Measurements from ENCODE around the gene GABARAPL1.

The GABARAPL1 gene

GRCh38 chr12:10238526-10238925 is 25.8 kb downstream of the GABARAPL1 start:
- Histone ChIP-seq H2BK120ac (ENCODE audit: low read depth, low read length) (no peak overlapping the region), H3K4me2 (ENCODE audit: insufficient read depth, low read length, poor library complexity, severe bottlenecking) (no peak overlapping the region), H3K18ac (ENCODE audit: low read length) (no peak overlapping the region), H3K4me3 (ENCODE audit: low read length in 2 of 2) (no peak overlapping the region), H2AFZ (ENCODE audit: low read length) (no peak overlapping the region), H3K4ac (ENCODE audit: low read length) (no peak overlapping the region), H3K79me1 (ENCODE audit: low read depth, low read length) (no peaks in the 10 kb centered on the region), H2BK12ac (ENCODE audit: low read length) (no peak overlapping the region), H2BK15ac (ENCODE audit: low read length) (no peak overlapping the region), H3K36me3 (replicated peaks in 1 of 2; ENCODE audit: control insufficient read depth in 2 of 2, insufficient read depth in 2 of 2, low read length in 2 of 2) (no peaks in the 10 kb centered on the region), H3K9me3 (replicated peaks in 1 of 2; ENCODE audit: control insufficient read depth in 2 of 2, insufficient read depth in 1 of 2, low read depth in 1 of 2, low read length in 2 of 2) (peaks cover 4 to 6% of the 10 kb centered on the region in 2 donors), H3K4me1 (ENCODE audit: control insufficient read depth in 2 of 2, insufficient read depth in 1 of 2, low read depth in 1 of 2, low read length in 2 of 2) (no peaks in the 10 kb centered on the region), H4K91ac (ENCODE audit: low read depth, low read length, poor library complexity) (no peak overlapping the region), H3K27ac (replicated peaks; ENCODE audit: low read length) (no peak overlapping the region), H2AK5ac (ENCODE audit: low read depth, low read length) (no peak overlapping the region), H3K23ac (ENCODE audit: low read depth, low read length, poor library complexity) (no peak overlapping the region), H3K14ac (ENCODE audit: low read length) (no peak overlapping the region), H2BK5ac (ENCODE audit: low read length) (no peak overlapping the region), H4K8ac (ENCODE audit: low read depth, low read length) (no peak overlapping the region), H3K27me3 (ENCODE audit: control insufficient read depth in 3 of 3, insufficient read depth in 3 of 3, low read depth in 1 of 3, low read length in 3 of 3) (no peaks in the 10 kb centered on the region), H3K9ac (ENCODE audit: low read depth, low read length, poor library complexity) (no peak overlapping the region)
- no CpG with 5 or more reads among the region's 1 CpG for WGBS, 2 donors (ENCODE audit: extremely low coverage in 2 of 2, insufficient read length in 2 of 2, insufficient replicate concordance in 1 of 2)
- no peak for DNase-seq (ENCODE audit: low spot score)

- Histone ChIP-seq H3K14ac (ENCODE audit: low read length) (no peak overlapping the region), H3K79me1 (ENCODE audit: low read depth, low read length) (no peaks in the 10 kb centered on the region), H3K18ac (ENCODE audit: low read length) (no peak overlapping the region), H3K36me3 (replicated peaks in 1 of 2; ENCODE audit: control insufficient read depth in 2 of 2, insufficient read depth in 2 of 2, low read length in 2 of 2) (no peaks in the 10 kb centered on the region), H2AK5ac (ENCODE audit: low read depth, low read length) (no peak overlapping the region), H3K27me3 (ENCODE audit: control insufficient read depth in 3 of 3, insufficient read depth in 3 of 3, low read depth in 1 of 3, low read length in 3 of 3) (peaks cover 0 to 3% (median 0%) of the 10 kb centered on the region in 3 experiments), H3K4me2 (ENCODE audit: insufficient read depth, low read length, poor library complexity, severe bottlenecking) (no peak overlapping the region), H4K8ac (ENCODE audit: low read depth, low read length) (no peak overlapping the region), H2BK15ac (ENCODE audit: low read length) (no peak overlapping the region), H2BK5ac (ENCODE audit: low read length) (no peak overlapping the region), H2BK12ac (ENCODE audit: low read length) (no peak overlapping the region), H3K9ac (ENCODE audit: low read depth, low read length, poor library complexity) (no peak overlapping the region), H4K91ac (ENCODE audit: low read depth, low read length, poor library complexity) (no peak overlapping the region), H3K23ac (ENCODE audit: low read depth, low read length, poor library complexity) (no peak overlapping the region), H3K4ac (ENCODE audit: low read length) (no peak overlapping the region), H3K4me3 (ENCODE audit: low read length in 2 of 2) (no peak overlapping the region), H3K4me1 (ENCODE audit: control insufficient read depth in 2 of 2, insufficient read depth in 1 of 2, low read depth in 1 of 2, low read length in 2 of 2) (no peaks in the 10 kb centered on the region), H3K27ac (replicated peaks; ENCODE audit: low read length) (no peak overlapping the region), H2AFZ (ENCODE audit: low read length) (no peak overlapping the region), H3K9me3 (replicated peaks in 1 of 2; ENCODE audit: control insufficient read depth in 2 of 2, insufficient read depth in 1 of 2, low read depth in 1 of 2, low read length in 2 of 2) (peaks cover 0 to 4% of the 10 kb centered on the region in 2 donors), H2BK120ac (ENCODE audit: low read depth, low read length) (no peak overlapping the region)
- no CpG with 5 or more reads among the region's 3 CpGs for WGBS, 2 donors (ENCODE audit: extremely low coverage in 2 of 2, insufficient read length in 2 of 2, insufficient replicate concordance in 1 of 2)
- DNase-seq (ENCODE audit: low spot score) = no peak
These were observed 28.6 kb downstream of the GABARAPL1 start for GRCh38 chr12:10241290-10241689.

- Histone ChIP-seq H3K18ac (ENCODE audit: low read length) (no peak overlapping the region), H3K79me1 (ENCODE audit: low read depth, low read length) (no peaks in the 10 kb centered on the region), H3K4me1 (ENCODE audit: control insufficient read depth in 2 of 2, insufficient read depth in 1 of 2, low read depth in 1 of 2, low read length in 2 of 2) (no peaks in the 10 kb centered on the region), H2BK15ac (ENCODE audit: low read length) (no peak overlapping the region), H2BK120ac (ENCODE audit: low read depth, low read length) (no peak overlapping the region), H3K14ac (ENCODE audit: low read length) (no peak overlapping the region), H2BK5ac (ENCODE audit: low read length) (no peak overlapping the region), H2AK5ac (ENCODE audit: low read depth, low read length) (no peak overlapping the region), H3K27me3 (ENCODE audit: control insufficient read depth in 3 of 3, insufficient read depth in 3 of 3, low read depth in 1 of 3, low read length in 3 of 3) (peaks cover 0 to 3% (median 0%) of the 10 kb centered on the region in 3 experiments), H3K4ac (ENCODE audit: low read length) (no peak overlapping the region), H3K9ac (ENCODE audit: low read depth, low read length, poor library complexity) (no peak overlapping the region), H2AFZ (ENCODE audit: low read length) (no peak overlapping the region), H3K23ac (ENCODE audit: low read depth, low read length, poor library complexity) (no peak overlapping the region), H4K91ac (ENCODE audit: low read depth, low read length, poor library complexity) (no peak overlapping the region), H3K4me3 (ENCODE audit: low read length in 2 of 2) (no peak overlapping the region), H3K27ac (replicated peaks; ENCODE audit: low read length) (no peak overlapping the region), H3K4me2 (ENCODE audit: insufficient read depth, low read length, poor library complexity, severe bottlenecking) (no peak overlapping the region), H3K9me3 (replicated peaks in 1 of 2; ENCODE audit: control insufficient read depth in 2 of 2, insufficient read depth in 1 of 2, low read depth in 1 of 2, low read length in 2 of 2) (peaks cover 0 to 4% of the 10 kb centered on the region in 2 donors), H4K8ac (ENCODE audit: low read depth, low read length) (no peak overlapping the region), H2BK12ac (ENCODE audit: low read length) (no peak overlapping the region), H3K36me3 (replicated peaks in 1 of 2; ENCODE audit: control insufficient read depth in 2 of 2, insufficient read depth in 2 of 2, low read length in 2 of 2) (no peaks in the 10 kb centered on the region)
- DNase-seq (ENCODE audit: low spot score) = no peak
- WGBS, 2 donors (ENCODE audit: extremely low coverage in 2 of 2, insufficient read length in 2 of 2, insufficient replicate concordance in 1 of 2) = no CpG with 5 or more reads among the region's 2 CpGs
These were observed 29.1 kb downstream of the GABARAPL1 start for GRCh38 chr12:10241727-10242126.

GRCh38 chr12:10242539-10242938 is 29.9 kb downstream of the GABARAPL1 start:
- Histone ChIP-seq H3K4me2 (ENCODE audit: insufficient read depth, low read length, poor library complexity, severe bottlenecking) (no peak overlapping the region), H3K4me3 (ENCODE audit: low read length in 2 of 2) (no peak overlapping the region), H2BK5ac (ENCODE audit: low read length) (no peak overlapping the region), H3K23ac (ENCODE audit: low read depth, low read length, poor library complexity) (no peak overlapping the region), H3K9ac (ENCODE audit: low read depth, low read length, poor library complexity) (no peak overlapping the region), H4K91ac (ENCODE audit: low read depth, low read length, poor library complexity) (no peak overlapping the region), H3K36me3 (replicated peaks in 1 of 2; ENCODE audit: control insufficient read depth in 2 of 2, insufficient read depth in 2 of 2, low read length in 2 of 2) (no peaks in the 10 kb centered on the region), H2AK5ac (ENCODE audit: low read depth, low read length) (no peak overlapping the region), H3K18ac (ENCODE audit: low read length) (no peak overlapping the region), H3K27me3 (ENCODE audit: control insufficient read depth in 3 of 3, insufficient read depth in 3 of 3, low read depth in 1 of 3, low read length in 3 of 3) (peaks cover 0 to 3% (median 0%) of the 10 kb centered on the region in 3 experiments), H3K14ac (ENCODE audit: low read length) (no peak overlapping the region), H3K27ac (replicated peaks; ENCODE audit: low read length) (no peak overlapping the region), H2BK12ac (ENCODE audit: low read length) (no peak overlapping the region), H2AFZ (ENCODE audit: low read length) (no peak overlapping the region), H2BK120ac (ENCODE audit: low read depth, low read length) (no peak overlapping the region), H2BK15ac (ENCODE audit: low read length) (no peak overlapping the region), H3K4ac (ENCODE audit: low read length) (no peak overlapping the region), H4K8ac (ENCODE audit: low read depth, low read length) (no peak overlapping the region), H3K79me1 (ENCODE audit: low read depth, low read length) (no peaks in the 10 kb centered on the region), H3K9me3 (replicated peaks in 1 of 2; ENCODE audit: control insufficient read depth in 2 of 2, insufficient read depth in 1 of 2, low read depth in 1 of 2, low read length in 2 of 2) (peaks cover 0 to 1% of the 10 kb centered on the region in 2 donors), H3K4me1 (ENCODE audit: control insufficient read depth in 2 of 2, insufficient read depth in 1 of 2, low read depth in 1 of 2, low read length in 2 of 2) (no peaks in the 10 kb centered on the region)
- no CpG with 5 or more reads among the region's 1 CpG for WGBS, 2 donors (ENCODE audit: extremely low coverage in 2 of 2, insufficient read length in 2 of 2, insufficient replicate concordance in 1 of 2)
- DNase-seq (ENCODE audit: low spot score) = no peak

Measured in neuronal stem cell (in vitro differentiated cells).